RWPE2 (cell line): ENCODE measurements around the gene XRCC2.

Experiments used
- ATAC-seq: fragments of 200-7000 bp; cut with Tn5 transposase; 3 replicates; pipeline ENCODE4 v1.9.1; 2021; ENCODE audit warnings: low read depth
- DNase-seq: peaks from one replicate; pipeline ENCODE4 v3.0.0-alpha.2; 2020; ENCODE audit warnings: low spot score
- H3K27ac ChIP-seq: fragments of 450-650 bp; 2 replicates; pipeline ENCODE4 v1.5.1; 2017; ENCODE audit warnings: mild to moderate bottlenecking; ENCODE audit not compliant: poor library complexity, severe bottlenecking
- H3K27me3 ChIP-seq: fragments of 250-450 bp; sonication (Bioruptor Pico); 2 replicates; pipeline ENCODE4 v1.5.1; 2021; ENCODE audit warnings: mild to moderate bottlenecking, moderate library complexity; ENCODE audit not compliant: insufficient read depth, poor library complexity, severe bottlenecking
- H3K36me3 ChIP-seq: fragments of 250-450 bp; sonication (Bioruptor Pico); 2 replicates; pipeline ENCODE4 v1.5.1; 2020; ENCODE audit warnings: low read depth, mild to moderate bottlenecking, moderate library complexity
- H3K4me1 ChIP-seq: fragments of 250-450 bp; sonication (Bioruptor Pico); 2 replicates; pipeline ENCODE4 v1.5.1; 2021; ENCODE audit warnings: mild to moderate bottlenecking, moderate library complexity; ENCODE audit not compliant: insufficient read depth, poor library complexity, severe bottlenecking
- H3K4me3 ChIP-seq: fragments of 250-450 bp; sonication (Bioruptor Pico); 2 replicates; pipeline ENCODE4 v1.5.1; 2021; ENCODE audit warnings: mild to moderate bottlenecking, moderate library complexity; ENCODE audit not compliant: severe bottlenecking
- H3K9me3 ChIP-seq: fragments of 250-450 bp; sonication (Bioruptor Pico); 2 replicates; pipeline ENCODE4 v1.5.1; 2021; ENCODE audit warnings: mild to moderate bottlenecking, moderate library complexity; ENCODE audit not compliant: severe bottlenecking
- TF ChIP-seq, protein P1 (sequence below): fragments of 450-650 bp; IDR thresholded peaks from one replicate; pipeline ENCODE4 v1.5.1; 2017; ENCODE audit warnings: mild to moderate bottlenecking, moderate library complexity; ENCODE audit not compliant: poor library complexity, severe bottlenecking

The XRCC2 gene

DNA sequence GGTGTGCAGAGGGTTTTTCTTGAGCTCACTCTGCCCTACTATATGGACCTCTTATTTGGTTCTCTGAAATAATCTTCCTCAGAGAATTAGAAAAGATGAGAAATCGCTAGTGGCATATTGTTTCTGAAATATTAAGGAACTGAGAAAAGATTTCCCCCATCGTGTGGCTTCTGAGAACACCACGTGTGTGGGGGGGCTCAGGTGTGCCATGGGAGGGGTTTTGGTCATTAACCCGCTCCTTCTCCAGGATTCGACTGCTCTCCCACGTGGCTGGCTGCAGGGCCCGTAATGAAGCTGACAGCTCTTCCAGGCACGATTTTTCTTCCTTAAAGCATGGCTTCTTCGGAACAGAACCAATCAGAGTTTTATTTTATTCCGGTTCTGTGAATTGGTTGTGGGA lies 67.7 kb downstream of the XRCC2 start:
- Histone ChIP-seq H3K4me1 (no peaks in the 10 kb centered on the region), H3K27me3 (no peaks in the 10 kb centered on the region), H3K36me3 (no peaks in the 10 kb centered on the region), H3K9me3 (no peaks in the 10 kb centered on the region), H3K4me3 (no peak overlapping the region), H3K27ac (no peak overlapping the region)
- no peak for DNase-seq
- no peak for ATAC-seq
- TF ChIP-seq, protein P1, sequence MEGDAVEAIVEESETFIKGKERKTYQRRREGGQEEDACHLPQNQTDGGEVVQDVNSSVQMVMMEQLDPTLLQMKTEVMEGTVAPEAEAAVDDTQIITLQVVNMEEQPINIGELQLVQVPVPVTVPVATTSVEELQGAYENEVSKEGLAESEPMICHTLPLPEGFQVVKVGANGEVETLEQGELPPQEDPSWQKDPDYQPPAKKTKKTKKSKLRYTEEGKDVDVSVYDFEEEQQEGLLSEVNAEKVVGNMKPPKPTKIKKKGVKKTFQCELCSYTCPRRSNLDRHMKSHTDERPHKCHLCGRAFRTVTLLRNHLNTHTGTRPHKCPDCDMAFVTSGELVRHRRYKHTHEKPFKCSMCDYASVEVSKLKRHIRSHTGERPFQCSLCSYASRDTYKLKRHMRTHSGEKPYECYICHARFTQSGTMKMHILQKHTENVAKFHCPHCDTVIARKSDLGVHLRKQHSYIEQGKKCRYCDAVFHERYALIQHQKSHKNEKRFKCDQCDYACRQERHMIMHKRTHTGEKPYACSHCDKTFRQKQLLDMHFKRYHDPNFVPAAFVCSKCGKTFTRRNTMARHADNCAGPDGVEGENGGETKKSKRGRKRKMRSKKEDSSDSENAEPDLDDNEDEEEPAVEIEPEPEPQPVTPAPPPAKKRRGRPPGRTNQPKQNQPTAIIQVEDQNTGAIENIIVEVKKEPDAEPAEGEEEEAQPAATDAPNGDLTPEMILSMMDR = no peak

DNA sequence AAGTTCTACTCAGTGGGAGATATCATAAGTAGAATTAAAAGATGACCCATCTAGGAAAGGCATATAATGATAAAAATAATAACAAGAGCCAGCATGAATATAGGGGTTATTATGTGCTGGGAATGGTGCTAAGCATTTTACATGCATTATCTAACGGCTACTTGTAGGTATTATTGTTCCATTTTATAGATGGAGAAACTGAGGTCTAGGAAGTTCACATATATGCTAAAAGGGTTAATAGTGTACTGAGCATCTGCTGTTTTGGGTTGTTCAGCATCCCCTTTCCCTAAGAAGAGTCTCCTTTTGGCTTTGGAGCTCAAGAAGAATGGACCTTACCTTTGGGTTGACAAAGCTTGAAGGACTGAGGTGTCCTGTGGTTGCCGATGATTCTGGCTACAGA lies 68.9 kb downstream of the XRCC2 start:
- DNase-seq (no peak), ATAC-seq (no peak)
- H3K4me1 ChIP-seq = no peaks in the 10 kb centered on the region
- H3K27me3 ChIP-seq = peaks cover 3% of the 10 kb centered on the region
- no peak overlapping the region for H3K27ac ChIP-seq
- H3K4me3 ChIP-seq = no peak overlapping the region
- TF ChIP-seq, protein P1 = no peak
- H3K36me3 ChIP-seq = no peaks in the 10 kb centered on the region
- no peaks in the 10 kb centered on the region for H3K9me3 ChIP-seq

GRCh38 chr7:152602962-152603361 lies 73.0 kb downstream of the XRCC2 start:
- Histone ChIP-seq H3K4me3 (no peak overlapping the region), H3K27ac (no peak overlapping the region), H3K36me3 (no peaks in the 10 kb centered on the region), H3K9me3 (no peaks in the 10 kb centered on the region), H3K4me1 (no peaks in the 10 kb centered on the region), H3K27me3 (peaks cover 3% of the 10 kb centered on the region)
- no peak for DNase-seq
- TF ChIP-seq, protein P1 = no peak
- ATAC-seq = no peak

DNA sequence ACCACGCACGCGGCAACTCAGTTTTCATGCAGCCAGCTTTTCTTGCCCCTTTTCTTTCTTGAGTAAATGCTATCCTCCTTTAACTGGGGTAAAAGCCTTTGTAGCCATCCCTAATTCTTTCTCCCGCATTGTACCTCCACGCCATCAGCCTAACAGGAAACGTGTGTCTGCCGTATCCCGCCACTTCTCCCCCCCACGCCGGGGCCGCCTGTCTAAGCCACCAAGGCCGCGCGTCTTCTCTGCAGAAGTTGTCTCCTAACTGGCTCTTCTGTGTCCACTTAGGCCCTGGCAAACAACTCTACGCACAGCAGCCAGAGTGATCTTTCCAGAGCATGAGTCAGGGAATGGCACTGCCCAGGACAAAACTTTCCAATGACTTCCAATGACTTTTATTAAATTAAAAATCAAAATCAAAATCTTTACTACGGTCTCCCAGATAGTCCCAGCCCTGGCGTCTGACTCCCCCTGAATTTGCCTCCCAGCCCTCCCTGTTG lies 74.6 kb downstream of the XRCC2 start:
- no peaks in the 10 kb centered on the region for H3K9me3 ChIP-seq
- ATAC-seq (no peak), DNase-seq (no peak)
- no peaks in the 10 kb centered on the region for H3K4me1 ChIP-seq
- H3K27me3 ChIP-seq = peaks cover 3% of the 10 kb centered on the region
- H3K27ac ChIP-seq = no peak overlapping the region
- no peaks in the 10 kb centered on the region for H3K36me3 ChIP-seq
- H3K4me3 ChIP-seq = no peak overlapping the region
- TF ChIP-seq, protein P1 = no peak

- no peak overlapping the region for H3K27ac ChIP-seq
- H3K27me3 ChIP-seq = peaks cover 3% of the 10 kb centered on the region
- H3K36me3 ChIP-seq = no peaks in the 10 kb centered on the region
- H3K9me3 ChIP-seq = no peaks in the 10 kb centered on the region
- H3K4me1 ChIP-seq = no peaks in the 10 kb centered on the region
- no peak for ATAC-seq
- DNase-seq = no peak
- no peak overlapping the region for H3K4me3 ChIP-seq
- TF ChIP-seq, protein P1 = no peak
Observed at GRCh38 chr7:152600266-152600665, 75.7 kb downstream of the XRCC2 start.
